Measurements from ENCODE around the gene FAM47E. TPM values are rescaled to one million over a fixed set of nuclear protein-coding genes. Genes with fewer than 3 reads are reported as not detected.

The FAM47E gene
- total and polyA plus RNA-seq, 2 of the 8 experiments (the other 6 are each of a cell fraction or from before 2014, with no cell fraction given), result 1.3 to 1.4 TPM

GRCh38 chr4:76311896-76312331 is 60.4 kb downstream of the FAM47E start (continued):
- TF ChIP-seq POLR2AphosphoS5 (IDR thresholded peaks at IDR 0.05; ENCODE audit: low read depth, low read length) (no peak), MAFK (IDR thresholded peaks at IDR 0.05; ENCODE audit: low read depth, low read length) (no peak), SUZ12 (IDR thresholded peaks at IDR 0.05; ENCODE audit: low read length) (no peak)

All from H1 (cell line).